Fibroblast of skin of left biceps (primary cell): Measurements from ENCODE around the gene NMRK2.
"Not testable (repeated sequence)": the region's sequence is repeated elsewhere in the genome, so short reads cannot be mapped to it uniquely, and the experiment has no call there.

Experiments
- DNase-seq, 2 experiments: peaks; one replicate each; pipeline ENCODE4 v3.0.0-alpha.2; 2013; ENCODE audit warnings: low read depth in 2 of 2

Gene NMRK2

DNA sequence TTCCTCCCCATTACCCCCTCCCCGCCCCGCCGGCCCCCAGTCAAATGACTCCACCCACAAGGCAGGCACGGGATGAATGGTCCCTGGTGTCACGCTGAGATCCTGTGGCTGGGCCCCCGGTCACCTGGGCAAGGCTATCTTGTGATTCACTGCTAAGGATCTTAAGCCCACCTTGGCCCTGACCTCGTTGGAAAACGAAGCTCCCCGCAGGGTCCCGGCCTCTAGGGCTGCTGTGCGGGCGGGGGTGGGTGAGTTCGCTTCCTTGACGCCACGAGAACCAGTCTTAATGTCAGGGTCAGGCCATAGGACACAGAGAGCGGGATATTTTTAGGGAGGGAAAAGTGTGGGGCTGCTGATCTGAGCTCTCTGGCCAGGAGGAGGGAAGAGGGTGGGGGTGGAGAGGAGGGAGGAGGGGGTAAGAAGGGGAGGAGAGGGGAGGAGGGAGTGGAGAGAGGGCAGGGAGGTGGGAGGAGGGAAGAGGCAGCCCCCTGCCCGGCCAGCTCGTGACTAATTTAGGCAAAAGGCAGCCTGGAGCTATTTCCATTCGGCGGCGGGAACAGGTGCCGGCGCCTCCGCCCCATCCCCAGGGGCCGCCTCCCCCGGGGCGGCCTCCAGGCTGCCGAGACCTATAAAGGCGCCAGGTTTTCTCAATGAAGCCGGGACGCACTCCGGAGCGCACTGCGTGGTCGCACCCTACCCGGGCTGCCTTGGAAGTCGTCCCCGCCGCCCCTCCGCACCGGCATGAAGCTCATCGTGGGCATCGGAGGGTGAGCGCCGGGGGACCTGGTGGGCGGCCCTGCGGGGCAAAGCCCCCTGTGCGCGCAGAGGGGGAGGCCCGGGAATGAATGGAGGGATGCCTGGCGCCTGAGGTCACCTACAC lies at the start of gene NMRK2:
Gene NMRK2, plus strand, starts transcription at position 139 of the 880 bp plus-strand sequence. Its CDS starts 603 bp downstream, at position 742.
- no peak for DNase-seq

GRCh38 chr19:3890591-3890990 lies 42.3 kb upstream of the NMRK2 start:
- DNase-seq: no peak

DNA sequence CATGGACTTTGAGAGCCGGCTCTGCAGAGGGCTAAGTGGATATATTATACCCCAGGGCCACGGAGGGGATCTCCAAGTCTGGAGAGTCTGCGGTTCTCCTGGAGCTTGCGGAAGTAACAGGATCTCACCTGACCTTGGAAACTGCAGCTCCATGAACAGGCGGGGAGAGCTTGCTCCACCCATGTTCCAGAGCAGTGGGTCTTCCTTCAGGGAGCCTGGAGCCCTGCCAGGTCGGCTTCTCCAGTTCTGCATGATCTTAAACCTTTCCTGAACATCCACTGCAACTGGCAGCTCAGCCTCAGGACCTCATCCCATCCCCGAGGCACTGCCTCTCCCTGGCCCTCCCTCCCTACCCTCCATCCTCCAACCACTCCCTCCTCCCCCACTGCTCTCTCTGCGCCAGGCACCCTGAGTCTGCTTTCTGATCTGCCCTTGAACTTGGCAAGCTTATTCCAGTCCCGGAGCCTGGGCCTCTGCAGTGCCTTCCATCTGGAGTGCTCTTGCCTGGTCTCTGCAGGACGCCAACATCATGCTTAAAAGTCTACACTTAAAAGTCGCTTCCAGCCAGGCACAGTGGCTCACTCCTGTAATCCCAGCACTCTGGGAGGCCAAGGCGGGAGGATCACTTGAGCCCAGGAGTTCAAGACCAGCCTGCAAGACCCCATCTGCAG lies 39.2 kb upstream of the NMRK2 start:
- DNase-seq: no peak

GRCh38 chr19:3894959-3895358 lies 37.9 kb upstream of the NMRK2 start:
- not testable (repeated sequence) for DNase-seq

DNA sequence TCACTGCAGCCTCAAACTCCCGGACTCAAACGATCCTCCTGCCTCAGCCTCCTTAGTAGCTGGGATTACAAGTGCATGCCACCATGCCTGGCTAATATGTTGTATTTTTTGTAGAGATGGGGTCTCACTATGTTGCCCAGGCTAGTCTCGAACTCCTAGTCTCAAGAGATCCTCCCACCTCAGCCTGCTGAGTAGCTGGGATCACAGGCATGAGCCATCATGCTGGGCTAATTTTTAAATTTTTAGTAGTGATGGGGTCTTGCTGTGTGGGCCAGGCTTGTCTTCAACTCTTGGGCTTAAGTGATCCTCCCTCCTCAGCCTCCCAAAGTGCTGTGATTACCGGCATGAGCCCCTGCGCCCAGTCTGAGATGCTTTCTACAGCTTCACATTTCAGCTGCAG lies 37.1 kb upstream of the NMRK2 start:
- DNase-seq: no peak

GRCh38 chr19:3897936-3898335 lies 34.9 kb upstream of the NMRK2 start:
- DNase-seq: no peak

DNA sequence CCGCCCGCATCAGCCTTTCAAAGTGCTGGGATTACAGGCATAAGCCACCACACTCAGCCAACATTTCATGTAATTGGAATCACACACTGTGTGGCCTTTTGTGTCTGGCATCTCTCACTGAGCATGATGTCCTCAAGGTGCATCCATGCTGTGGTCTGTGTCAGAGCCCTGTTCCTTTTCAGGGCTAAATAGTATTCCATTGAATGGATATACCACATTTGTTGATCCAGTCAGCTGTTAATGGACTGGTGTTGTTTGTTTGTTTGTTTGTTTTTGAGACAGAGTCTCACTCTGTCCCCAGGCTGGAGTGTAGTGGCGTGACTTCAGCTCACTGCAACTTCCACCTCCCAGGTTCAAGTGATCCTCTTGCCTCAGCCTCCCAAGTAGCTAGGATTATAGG lies 34.4 kb upstream of the NMRK2 start:
- no peak for DNase-seq

DNA sequence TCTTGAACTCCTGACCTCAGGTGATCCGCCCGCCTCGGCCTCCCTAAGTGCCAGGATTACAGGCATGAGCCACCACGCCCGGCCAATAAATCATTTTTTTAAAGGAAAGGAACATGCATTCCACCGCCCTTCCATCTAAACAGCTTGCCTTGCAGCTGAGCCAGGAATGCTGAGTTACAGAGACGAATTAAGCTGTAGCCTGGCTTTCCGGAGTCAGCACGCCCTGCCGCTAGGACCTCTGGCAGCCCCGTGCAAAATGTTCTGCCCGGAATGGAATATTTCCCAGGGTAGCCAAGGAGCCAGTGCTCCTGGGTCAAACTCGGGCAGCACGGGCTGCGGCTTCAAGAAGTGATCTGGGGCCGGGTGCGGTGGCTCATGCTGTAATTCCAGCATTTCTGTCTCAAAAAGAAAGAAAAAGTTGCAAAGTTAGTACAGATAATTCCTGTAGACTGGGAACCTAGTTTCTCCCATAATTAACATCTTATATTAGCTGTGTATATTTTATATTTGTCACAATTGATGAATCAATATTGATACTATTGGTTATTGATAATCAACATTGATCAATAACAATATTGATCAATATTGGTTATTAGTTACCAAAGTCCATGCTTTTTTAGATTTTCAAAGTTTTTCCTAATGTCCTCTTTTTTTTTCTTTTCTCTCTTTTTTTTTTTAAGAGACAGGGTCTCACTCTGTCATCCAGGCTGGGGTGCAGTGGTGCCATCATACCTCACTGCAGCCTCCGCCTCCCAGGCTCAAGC lies 33.2 kb upstream of the NMRK2 start:
- no peak for DNase-seq

DNA sequence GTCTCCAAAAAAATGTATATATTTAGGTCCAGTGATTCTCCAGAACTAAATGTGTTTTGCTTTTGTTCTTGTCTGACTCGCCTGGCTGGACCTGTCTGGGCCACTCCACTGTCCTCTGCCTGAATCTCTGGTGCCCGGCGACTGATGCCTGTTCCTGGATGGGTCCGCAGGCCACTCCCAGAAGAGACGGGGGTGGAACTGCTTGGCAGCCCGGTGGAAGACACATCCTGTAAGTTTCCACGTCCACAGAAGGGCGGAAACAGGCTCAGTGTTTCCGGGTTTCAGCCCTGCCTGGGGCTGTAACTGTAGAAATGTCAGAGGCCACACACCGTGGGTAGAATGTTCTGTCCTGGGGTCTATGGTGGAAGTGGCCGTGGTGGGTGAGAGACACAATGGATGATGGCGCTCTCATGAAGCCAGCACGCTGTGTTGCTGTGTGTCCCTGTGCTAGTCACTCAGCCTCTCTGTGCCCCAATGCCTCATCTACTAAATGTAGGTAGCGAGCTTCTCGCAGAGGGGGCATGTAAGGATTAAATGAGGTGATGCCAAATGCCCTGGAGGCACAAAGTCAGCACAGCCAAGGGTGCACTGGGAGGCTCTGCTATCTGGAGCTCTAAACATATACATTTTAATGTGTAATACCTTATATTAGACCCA lies 30.4 kb upstream of the NMRK2 start:
- no peak for DNase-seq

- no peak for DNase-seq
These were observed 28.6 kb upstream of the NMRK2 start for GRCh38 chr19:3904233-3904632.

- no peak for DNase-seq
These were observed 25.1 kb upstream of the NMRK2 start for GRCh38 chr19:3907626-3908265.

DNA sequence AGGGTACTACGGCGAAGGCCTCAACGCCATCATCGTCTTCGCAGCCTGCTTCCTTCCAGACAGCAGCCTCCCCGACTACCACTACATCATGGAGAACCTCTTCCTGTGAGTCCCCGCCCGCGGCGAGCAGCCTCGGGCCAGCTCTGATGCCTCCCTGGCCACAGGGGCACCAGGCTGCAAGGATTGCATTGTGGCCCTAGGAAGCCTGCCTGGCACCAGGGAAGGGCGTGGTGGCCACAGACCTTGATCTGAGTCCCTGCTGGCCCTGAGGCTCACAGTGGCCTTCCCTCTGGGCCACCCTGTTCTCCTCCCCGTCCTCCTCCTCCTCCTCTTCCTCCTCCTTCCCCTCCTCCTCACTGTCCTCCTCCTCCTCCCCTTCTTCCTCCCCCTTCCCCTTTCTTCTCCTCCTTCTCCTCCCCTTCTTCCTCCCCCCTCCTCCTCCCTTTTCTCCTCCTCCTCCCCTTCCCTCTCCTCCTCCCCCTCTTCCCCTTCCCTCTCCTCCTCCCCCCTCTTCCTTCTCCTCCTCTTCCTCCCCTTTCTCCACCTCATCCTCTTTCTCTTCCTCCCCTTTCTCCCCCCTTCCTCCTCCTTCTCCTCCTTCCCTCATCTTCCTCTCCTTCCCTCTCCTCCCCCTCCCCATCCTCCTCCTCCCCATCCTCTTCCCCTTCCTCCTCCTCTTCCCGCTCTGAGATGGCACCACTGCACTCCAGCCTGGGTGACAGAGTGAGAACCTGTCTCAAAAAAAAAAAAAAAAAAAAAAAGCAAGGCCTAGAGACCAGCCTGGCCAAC lies 24.4 kb upstream of the NMRK2 start:
- no peak for DNase-seq

GRCh38 chr19:3910105-3910504 lies 22.8 kb upstream of the NMRK2 start:
- DNase-seq: no peak

DNA sequence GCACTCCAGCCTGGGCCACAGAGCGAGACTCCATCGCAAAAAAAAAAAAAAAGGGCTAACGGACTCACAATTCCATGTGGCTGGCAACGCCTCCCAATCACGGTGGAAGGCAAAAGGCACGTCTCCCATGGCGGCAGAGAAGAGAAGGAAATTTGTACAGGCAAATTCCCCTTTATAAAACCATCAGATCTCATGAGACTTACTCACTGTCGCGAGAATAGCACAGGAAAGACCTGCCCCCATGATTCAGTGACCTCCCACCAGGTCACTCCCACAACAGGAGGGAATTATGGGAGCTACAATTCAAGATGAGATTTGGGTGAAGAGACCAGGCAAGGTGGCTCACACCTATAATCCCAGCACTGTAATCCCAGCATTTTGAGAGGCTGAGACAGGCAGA lies 18.7 kb upstream of the NMRK2 start:
- DNase-seq: no peak

DNA sequence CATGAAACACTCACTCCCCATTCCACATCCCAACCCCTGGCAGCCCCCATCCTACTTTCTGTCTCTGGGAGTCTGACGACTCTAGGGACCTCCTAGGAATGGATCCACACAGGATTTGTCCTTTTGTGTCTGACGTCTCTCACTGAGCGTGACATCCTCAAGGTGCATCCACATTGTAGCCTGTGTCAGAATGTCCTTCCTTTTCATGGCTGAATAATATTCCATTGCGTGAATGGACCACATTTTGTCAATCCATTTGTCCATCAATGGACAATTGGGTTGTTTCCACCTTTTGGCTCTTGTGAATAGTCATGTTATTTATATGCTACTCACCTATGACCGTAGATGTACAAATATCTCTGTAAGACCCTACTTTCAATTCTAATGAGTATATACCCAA lies 16.8 kb upstream of the NMRK2 start:
- DNase-seq: no peak

DNA sequence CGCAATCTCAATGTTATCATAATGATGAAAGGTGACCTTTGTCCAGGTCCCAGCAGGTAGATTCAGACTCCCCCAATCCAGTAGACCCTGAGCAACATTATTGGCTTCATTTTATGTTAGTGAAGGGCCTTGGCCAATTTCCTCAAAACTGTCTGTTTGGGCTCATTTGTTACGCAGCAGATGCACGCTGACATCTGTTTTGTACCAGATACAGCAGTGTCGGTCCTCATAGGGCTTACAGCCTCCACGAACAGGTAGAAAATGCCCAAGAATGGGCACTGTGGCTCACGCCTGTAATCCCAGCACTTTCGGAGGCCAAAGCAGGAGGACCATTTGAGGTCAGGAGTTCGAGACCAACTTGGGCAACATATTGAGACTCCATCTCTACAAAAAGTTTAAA lies 13.1 kb upstream of the NMRK2 start:
- no peak for DNase-seq

DNA sequence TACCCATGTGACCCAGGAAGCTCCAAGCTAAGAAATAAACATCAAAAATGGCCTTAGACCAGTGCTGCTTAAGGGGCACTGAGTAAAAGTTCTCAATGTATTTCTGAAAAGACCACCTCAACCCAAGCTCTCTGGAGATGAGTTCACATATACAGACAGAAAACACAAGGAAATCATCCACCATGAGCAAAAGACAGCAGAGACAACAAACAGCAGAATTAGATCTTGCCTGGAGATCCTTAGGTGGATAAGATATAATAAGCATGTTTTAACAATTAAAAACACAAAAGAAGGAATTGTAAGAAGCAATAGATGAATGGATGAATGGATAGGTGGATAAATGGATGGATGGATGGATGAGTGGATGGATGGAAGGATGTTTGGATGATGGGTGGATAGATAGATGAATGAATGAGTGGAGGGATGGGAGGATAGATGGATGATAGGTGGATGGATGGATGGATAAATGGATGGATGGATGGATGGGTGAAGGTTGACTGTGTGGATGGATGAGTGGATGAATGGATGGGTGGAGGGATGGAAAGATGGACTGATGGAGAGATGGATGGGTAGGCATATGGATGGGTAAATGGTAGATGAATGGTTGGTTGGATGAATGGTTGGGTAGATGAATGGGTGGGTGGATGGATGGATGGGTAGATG lies 9.6 kb upstream of the NMRK2 start:
- DNase-seq: no peak

DNA sequence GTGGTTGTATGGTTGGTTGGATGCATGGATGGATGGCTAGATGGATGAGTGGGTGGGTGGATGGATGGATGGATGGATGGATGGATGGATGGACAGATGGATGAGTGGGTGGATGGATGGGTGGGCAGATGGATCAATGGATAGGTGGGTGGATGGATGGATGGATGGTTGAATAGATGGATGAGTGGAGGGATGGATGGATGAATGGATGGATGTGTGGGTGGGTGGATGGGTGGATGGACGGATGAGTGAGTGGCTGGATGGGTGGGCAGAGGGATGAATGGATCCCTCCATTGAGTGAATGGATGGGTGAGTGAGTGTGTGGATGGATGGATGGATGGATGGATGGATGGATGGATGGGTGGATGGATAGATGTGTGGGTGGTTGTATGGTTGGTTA lies 9.0 kb upstream of the NMRK2 start:
- DNase-seq: no peak

GRCh38 chr19:3931041-3931440 lies 1.8 kb upstream of the NMRK2 start:
- DNase-seq: no peak
